Esophagus squamous epithelium (tissue), 5 donors: ENCODE results near the gene NOL12. TPM values are rescaled to one million over a fixed set of nuclear protein-coding genes. Genes with fewer than 3 reads are reported as not detected.

Experiments
- DNase-seq: peaks from one replicate; lab custom pipeline; 2025; lab: John Stamatoyannopoulos, UW
- H3K27ac ChIP-seq, 4 donors: fragments of 200-600 bp; sonication (generic); one replicate each; pipeline ENCODE4 v1.5.1; 2016 to 2019; ENCODE audit warnings: mild to moderate bottlenecking in 1 of 4
- H3K27me3 ChIP-seq, 4 donors: fragments of 200-600 bp; sonication (generic); 1 replicate in 3 of 4; 2 replicates in 1 of 4; pipeline versions ENCODE4 v1.5.1 to v1.6.0; 2017 to 2021; ENCODE audit warnings: antibody characterized with exemption in 1 of 4
- H3K36me3 ChIP-seq, 3 donors: fragments of 200-600 bp; sonication (generic); one replicate each; pipeline ENCODE4 v1.5.1; 2016 to 2019
- H3K4me1 ChIP-seq, 3 donors: fragments of 200-600 bp; sonication (generic); one replicate each; pipeline ENCODE4 v1.5.1; 2017 to 2019
- H3K4me3 ChIP-seq, 4 donors: fragments of 200-600 bp; sonication (generic); 1 replicate in 3 of 4; 2 replicates in 1 of 4; pipeline ENCODE4 v1.5.1; 2016 to 2019; ENCODE audit warnings: mild to moderate bottlenecking in 2 of 4, moderate library complexity in 1 of 4
- H3K9me3 ChIP-seq, 3 donors: fragments of 200-600 bp; sonication (generic); one replicate each; pipeline ENCODE4 v1.5.1; 2016 to 2019
- POLR2A ChIP-seq, 4 donors: fragments of 450-650 bp; IDR thresholded peaks; one replicate each; pipeline ENCODE4 v1.6.1; 2017; ENCODE audit warnings: antibody characterized with exemption in 4 of 4, mild to moderate bottlenecking in 4 of 4, moderate library complexity in 3 of 4
- WGBS, 2 donors: methylation state at CpG; one replicate each; pipeline ENCODE4 v1.1.5; 2018; 5-methylcytosine and 5-hydroxymethylcytosine counted together
- intact Hi-C: fragments of 100-400 bp; cut with DNase I; formaldehyde crosslinking; loops from one replicate; pipeline ENCODE4 v1.15.0; 2022
- total RNA-seq, 4 donors: library from RNA; depleted of rRNA; stranded (reverse); fragments of >200 nt; gene quantifications; one replicate each; pipeline ENCODE4 v1.1.0, GENCODE V29; 2016
- TF ChIP-seq, protein P1 (sequence below), 6 experiments: fragments of 450-650 bp in 4 of 6; fragments of 200-600 bp in 2 of 6; sonication (generic) in 2 of 6; IDR thresholded peaks; one replicate each; pipeline ENCODE4 v1.5.1; 2016 to 2019; ENCODE audit warnings: antibody characterized with exemption in 6 of 6, mild to moderate bottlenecking in 4 of 6, moderate library complexity in 4 of 6
- donor health status: DM: yes; HTN: yes; CAD: no.

The NOL12 gene
- total RNA-seq, 4 donors from 2014 or later: 34.3 to 44.5 (median 40.8) TPM

- intact Hi-C loops: no loop called here
- DNase-seq: no peak
- H3K36me3 ChIP-seq: peaks cover 0 to 6% (median 0%) of the 10 kb centered on the region in 3 donors
- 49 to 76% methylated on average over 10 to 11 of the region's 14 CpGs for WGBS, 2 donors
- peak overlapping the region in 3 of 4 donors; percentile 59 to 87 (median 80) for H3K27ac ChIP-seq
- peak overlapping the region in 3 of 4 donors; percentile 57 to 86 (median 72) for H3K4me3 ChIP-seq
- H3K9me3 ChIP-seq: no peaks in the 10 kb centered on the region
- H3K4me1 ChIP-seq: peaks cover 26 to 44% (median 28%) of the 10 kb centered on the region in 3 donors
- TF ChIP-seq, protein P1, sequence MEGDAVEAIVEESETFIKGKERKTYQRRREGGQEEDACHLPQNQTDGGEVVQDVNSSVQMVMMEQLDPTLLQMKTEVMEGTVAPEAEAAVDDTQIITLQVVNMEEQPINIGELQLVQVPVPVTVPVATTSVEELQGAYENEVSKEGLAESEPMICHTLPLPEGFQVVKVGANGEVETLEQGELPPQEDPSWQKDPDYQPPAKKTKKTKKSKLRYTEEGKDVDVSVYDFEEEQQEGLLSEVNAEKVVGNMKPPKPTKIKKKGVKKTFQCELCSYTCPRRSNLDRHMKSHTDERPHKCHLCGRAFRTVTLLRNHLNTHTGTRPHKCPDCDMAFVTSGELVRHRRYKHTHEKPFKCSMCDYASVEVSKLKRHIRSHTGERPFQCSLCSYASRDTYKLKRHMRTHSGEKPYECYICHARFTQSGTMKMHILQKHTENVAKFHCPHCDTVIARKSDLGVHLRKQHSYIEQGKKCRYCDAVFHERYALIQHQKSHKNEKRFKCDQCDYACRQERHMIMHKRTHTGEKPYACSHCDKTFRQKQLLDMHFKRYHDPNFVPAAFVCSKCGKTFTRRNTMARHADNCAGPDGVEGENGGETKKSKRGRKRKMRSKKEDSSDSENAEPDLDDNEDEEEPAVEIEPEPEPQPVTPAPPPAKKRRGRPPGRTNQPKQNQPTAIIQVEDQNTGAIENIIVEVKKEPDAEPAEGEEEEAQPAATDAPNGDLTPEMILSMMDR (IDR thresholded peaks at IDR 0.05): no peak
- TF ChIP-seq POLR2A (IDR thresholded peaks at IDR 0.05): no peak
- H3K27me3 ChIP-seq: no peaks in the 10 kb centered on the region
Observed at GRCh38 chr22:37659897-37660708, 26.0 kb upstream of the NOL12 start.

- Histone ChIP-seq H3K9me3 (no peaks in the 10 kb centered on the region), H3K4me3 (no peak overlapping the region), H3K36me3 (peaks cover 0 to 5% (median 0%) of the 10 kb centered on the region in 3 donors), H3K27ac (peak overlapping the region in 3 of 4 donors; percentile 59 to 80 (median 79)), H3K4me1 (peaks cover 26 to 44% (median 28%) of the 10 kb centered on the region in 3 donors), H3K27me3 (no peaks in the 10 kb centered on the region)
- no peak for TF ChIP-seq POLR2A (IDR thresholded peaks at IDR 0.05)
- TF ChIP-seq, protein P1 (IDR thresholded peaks at IDR 0.05): no peak
- intact Hi-C loops: no loop called here
- 71 to 80% methylated on average over 1 to 2 of the region's 2 CpGs for WGBS, 2 donors
- DNase-seq: no peak
Observed at GRCh38 chr22:37660709-37661045, 25.5 kb upstream of the NOL12 start.

DNA sequence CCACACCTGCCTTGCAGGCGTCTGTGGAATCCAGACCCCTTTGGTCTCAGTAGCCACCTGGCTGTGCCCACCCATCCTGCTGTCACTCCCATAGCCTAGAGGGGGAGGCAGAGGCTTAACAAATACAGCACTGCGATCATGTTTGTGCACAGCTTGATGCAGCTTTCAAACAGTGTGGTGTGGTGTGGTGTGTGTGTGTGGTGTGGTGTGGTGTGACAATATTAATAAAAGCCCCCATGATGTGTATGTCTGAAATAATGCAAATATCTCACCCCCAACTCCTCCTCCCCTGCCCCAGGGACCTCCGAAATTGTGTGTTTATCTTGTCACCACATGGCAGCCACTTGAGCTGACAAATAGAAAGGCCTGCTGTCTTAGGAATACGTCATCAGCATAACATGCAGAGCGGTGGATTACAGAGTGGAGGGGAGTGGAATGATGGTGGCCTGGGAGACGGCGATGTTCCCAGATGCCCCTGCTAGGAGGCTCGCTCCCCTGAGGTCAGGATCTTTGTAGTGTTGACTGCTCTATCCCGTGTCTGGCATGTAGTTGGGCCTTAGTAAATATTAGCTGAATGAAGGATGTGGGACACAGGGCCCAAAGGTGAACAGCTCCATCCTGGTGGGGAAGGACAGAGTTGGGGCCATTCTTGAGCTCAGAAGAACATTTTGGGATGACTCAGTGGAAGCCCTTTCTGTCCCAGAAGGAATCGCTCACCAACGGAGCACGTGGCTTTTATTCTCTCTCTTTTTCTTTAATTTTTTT lies 24.8 kb upstream of the NOL12 start:
- Histone ChIP-seq H3K36me3 (peaks cover 0 to 11% (median 0%) of the 10 kb centered on the region in 3 donors), H3K9me3 (no peaks in the 10 kb centered on the region), H3K27ac (peak overlapping the region; percentile 14 to 80 (median 69)), H3K27me3 (no peaks in the 10 kb centered on the region), H3K4me1 (peaks cover 26 to 44% (median 28%) of the 10 kb centered on the region in 3 donors), H3K4me3 (no peak overlapping the region)
- no peak for TF ChIP-seq POLR2A (IDR thresholded peaks at IDR 0.05)
- TF ChIP-seq, protein P1 (IDR thresholded peaks at IDR 0.05): no peak
- WGBS, 2 donors: 51 to 74% methylated on average over 8 to 12 of the region's 12 CpGs
- intact Hi-C loops: no loop called here
- DNase-seq: no peak

- no peak for DNase-seq
- Histone ChIP-seq H3K4me1 (peaks cover 26 to 44% (median 28%) of the 10 kb centered on the region in 3 donors), H3K36me3 (peaks cover 0 to 17% (median 0%) of the 10 kb centered on the region in 3 donors), H3K27me3 (no peaks in the 10 kb centered on the region), H3K4me3 (no peak overlapping the region), H3K27ac (peak overlapping the region; percentile 1 to 80 (median 69)), H3K9me3 (no peaks in the 10 kb centered on the region)
- intact Hi-C loops: no loop called here
- TF ChIP-seq, protein P1 (IDR thresholded peaks at IDR 0.05): no peak
- TF ChIP-seq POLR2A (IDR thresholded peaks at IDR 0.05): no peak
- WGBS, 2 donors: 89% methylated on average over 1 of the region's 5 CpGs; no CpG with 5 or more reads in 1 of the 2 donors
Observed at GRCh38 chr22:37662039-37662438, 24.1 kb upstream of the NOL12 start.
